HEK293 (cell line): ENCODE data around the gene MTRF1L.

Experiments
- CTCF ChIA-PET: fragments of 350-600 bp; formaldehyde crosslinking; extraction: SDS; loops from one replicate; lab custom pipeline; 2021; ENCODE audit warnings: antibody characterized with exemption; lab: Yijun Ruan, JAX
- POLR2A ChIA-PET: fragments of 300-600 bp; formaldehyde crosslinking; extraction: SDS; loops from one replicate; lab custom pipeline; 2020; ENCODE audit warnings: antibody characterized with exemption, inconsistent platforms; lab: Yijun Ruan, JAX
- H3K27ac ChIP-seq: fragments of 200-500 bp; sonication (Bioruptor generic); 2 replicates; pipeline ENCODE4 v1.5.1; 2014; ENCODE audit warnings: low read depth, low read length, control low read depth, inconsistent platforms; ENCODE audit errors: extremely low read depth
- H3K36me3 ChIP-seq, 2 experiments: fragments of 200-500 bp in 1 of 2; sonication (Bioruptor generic) in 1 of 2; 1 replicate in 1 of 2; 2 replicates in 1 of 2; pipeline ENCODE4 v1.5.1; 2014 to 2017; ENCODE audit warnings: inconsistent platforms in 2 of 2, low read length in 2 of 2; ENCODE audit not compliant: control insufficient read depth in 2 of 2, insufficient read depth in 1 of 2
- H3K4me1 ChIP-seq: fragments of 200-500 bp; sonication (Bioruptor generic); 2 replicates; pipeline ENCODE4 v1.5.1; 2014; ENCODE audit warnings: mild to moderate bottlenecking, low read length, inconsistent platforms; ENCODE audit not compliant: control insufficient read depth, insufficient read depth
- H3K4me3 ChIP-seq: 2 replicates; pipeline ENCODE4 v1.5.1; 2011; ENCODE audit warnings: low read depth, mild to moderate bottlenecking, control low read depth, low read length, moderate library complexity
- H3K9me3 ChIP-seq: fragments of 200-500 bp; sonication (Bioruptor generic); 2 replicates; pipeline ENCODE4 v1.5.1; 2014; ENCODE audit warnings: low read depth, low read length, inconsistent platforms; ENCODE audit not compliant: control insufficient read depth, insufficient read depth
- CTCF ChIP-seq: fragments of 450-650 bp; formaldehyde crosslinking; IDR thresholded peaks from 2 replicates; pipeline ENCODE4 v1.5.1; 2016; ENCODE audit warnings: missing biosample characterization, missing genetic modification characterization
- GLI2 ChIP-seq: fragments of 450-650 bp; formaldehyde crosslinking; IDR thresholded peaks from 2 replicates; pipeline ENCODE4; 2017; ENCODE audit warnings: missing biosample characterization, missing genetic modification characterization, low read depth, borderline replicate concordance
- HOXC10 ChIP-seq: sonication (generic); formaldehyde crosslinking; IDR thresholded peaks from 2 replicates; pipeline ENCODE4 v1.8.1; 2023; ENCODE audit warnings: mild to moderate bottlenecking, missing genetic modification reagents
- IKZF3 ChIP-seq: fragments of 450-650 bp; IDR thresholded peaks from 2 replicates; pipeline ENCODE4 v1.5.0; 2018; ENCODE audit warnings: missing biosample characterization, mild to moderate bottlenecking, missing genetic modification characterization, moderate library complexity
- PRDM1 ChIP-seq: fragments of 450-650 bp; formaldehyde crosslinking; IDR thresholded peaks from 2 replicates; pipeline ENCODE4; 2016; ENCODE audit warnings: missing biosample characterization, missing genetic modification characterization
- SCRT2 ChIP-seq: fragments of 450-650 bp; formaldehyde crosslinking; IDR thresholded peaks from 2 replicates; pipeline ENCODE4 v1.5.1; 2016; ENCODE audit warnings: missing biosample characterization, missing genetic modification characterization
- ZIC2 ChIP-seq: fragments of 450-650 bp; formaldehyde crosslinking; IDR thresholded peaks from 2 replicates; pipeline ENCODE4 v1.5.1; 2016; ENCODE audit warnings: missing biosample characterization, missing genetic modification characterization
- ZNF157 ChIP-seq: fragments of 450-650 bp; formaldehyde crosslinking; IDR thresholded peaks from 2 replicates; pipeline ENCODE4 v1.5.1; 2016; ENCODE audit warnings: missing biosample characterization, missing genetic modification characterization
- ZNF2 ChIP-seq: fragments of 450-650 bp; formaldehyde crosslinking; IDR thresholded peaks from 2 replicates; pipeline ENCODE4 v1.5.1; 2016; ENCODE audit warnings: missing biosample characterization, missing genetic modification characterization
- ZNF202 ChIP-seq: fragments of 450-650 bp; formaldehyde crosslinking; IDR thresholded peaks from 2 replicates; pipeline ENCODE4 v1.5.1; 2016; ENCODE audit warnings: missing biosample characterization, missing genetic modification characterization, borderline replicate concordance
- ZNF223 ChIP-seq: fragments of 450-650 bp; formaldehyde crosslinking; IDR thresholded peaks from 2 replicates; pipeline ENCODE4 v1.5.1; 2016; ENCODE audit warnings: missing biosample characterization, missing genetic modification characterization
- ZNF239 ChIP-seq: fragments of 450-650 bp; formaldehyde crosslinking; IDR thresholded peaks from 2 replicates; pipeline ENCODE4 v1.5.1; 2016; ENCODE audit warnings: missing biosample characterization, missing genetic modification characterization
- ZNF302 ChIP-seq: fragments of 450-650 bp; formaldehyde crosslinking; IDR thresholded peaks from 2 replicates; pipeline ENCODE4 v1.5.1; 2016; ENCODE audit warnings: missing biosample characterization, missing genetic modification characterization, low read depth
- ZNF391 ChIP-seq: fragments of 450-650 bp; formaldehyde crosslinking; IDR thresholded peaks from 2 replicates; pipeline ENCODE4 v1.5.1; 2016; ENCODE audit warnings: low read depth, missing biosample characterization, missing genetic modification characterization, borderline replicate concordance
- ZNF398 ChIP-seq: fragments of 450-650 bp; formaldehyde crosslinking; IDR thresholded peaks from 2 replicates; pipeline ENCODE4 v1.5.1; 2017; ENCODE audit warnings: missing biosample characterization, missing genetic modification characterization
- ZNF48 ChIP-seq: fragments of 450-650 bp; formaldehyde crosslinking; IDR thresholded peaks from 2 replicates; pipeline ENCODE4 v1.5.1; 2016; ENCODE audit warnings: missing biosample characterization, missing genetic modification characterization
- ZNF571 ChIP-seq: fragments of 450-650 bp; formaldehyde crosslinking; IDR thresholded peaks from 2 replicates; pipeline ENCODE4 v1.5.0; 2017; ENCODE audit warnings: missing biosample characterization, missing genetic modification characterization
- ZNF624 ChIP-seq: fragments of 450-650 bp; formaldehyde crosslinking; IDR thresholded peaks from 2 replicates; pipeline ENCODE4 v1.5.1; 2017; ENCODE audit warnings: missing biosample characterization, missing genetic modification characterization
- ZNF654 ChIP-seq: fragments of 450-650 bp; formaldehyde crosslinking; IDR thresholded peaks from 2 replicates; pipeline ENCODE4 v1.5.1; 2016; ENCODE audit warnings: low read depth, missing biosample characterization, missing genetic modification characterization

MTRF1L gene

GRCh38 chr6:152954443-152954842 lies 48.1 kb downstream of the MTRF1L start:
- Histone ChIP-seq H3K4me1 (no peaks in the 10 kb centered on the region), H3K27ac (no peak overlapping the region), H3K9me3 (no peaks in the 10 kb centered on the region), H3K4me3 (no peak overlapping the region), H3K36me3 (no peaks in the 10 kb centered on the region)
- CTCF ChIA-PET: interaction anchor here (0.6 to 2.2 kb wide), 28 partner anchors 9 to 1629 kb away, joined by 3 to 30 read pairs (median 4); no protein-coding TSS in a partner anchor
- TF ChIP-seq ZNF654 (tag by site-specific recombination) (peak; percentile 6; the same call in 1 of the 2 replicates), ZNF571 (tag by site-specific recombination) (no peak), ZNF202 (tag by site-specific recombination) (no peak)
- POLR2A ChIA-PET: interaction anchor here (1.1 kb wide), 1 partner anchor 29 kb away, joined by 8 read pairs; the partner anchor contains the start of gene FBXO5

GRCh38 chr6:152952866-152953509 lies 49.5 kb downstream of the MTRF1L start:
- TF ChIP-seq CTCF (tag by site-specific recombination) (peak; percentile 39; the same call in 1 of the 2 replicates), ZNF302 (tag by site-specific recombination) (no peak), ZNF239 (tag by site-specific recombination) (no peak), ZNF654 (tag by site-specific recombination) (peak; percentile 72), ZNF391 (tag by site-specific recombination) (no peak), SCRT2 (peak; percentile 83), ZNF2 (tag by site-specific recombination) (no peak)
- TF ChIP-seq, all 188 proteins: peak for 3
- H3K4me1 ChIP-seq: no peaks in the 10 kb centered on the region
- POLR2A ChIA-PET: no interaction called here
- no peaks in the 10 kb centered on the region for H3K9me3 ChIP-seq
- H3K27ac ChIP-seq: no peak overlapping the region
- no peak overlapping the region for H3K4me3 ChIP-seq
- H3K36me3 ChIP-seq: no peaks in the 10 kb centered on the region
- CTCF ChIA-PET: interaction anchor here (0.6 to 2.1 kb wide), 20 partner anchors 9 to 647 kb away, joined by 3 to 30 read pairs (median 5); no protein-coding TSS in a partner anchor

- Histone ChIP-seq H3K4me3 (no peak overlapping the region), H3K9me3 (no peaks in the 10 kb centered on the region), H3K27ac (no peak overlapping the region), H3K36me3 (no peaks in the 10 kb centered on the region), H3K4me1 (no peaks in the 10 kb centered on the region)
- POLR2A ChIA-PET: no interaction called here
- CTCF ChIA-PET: interaction anchor here (0.6 to 6.8 kb wide), 8 partner anchors 8 to 205 kb away, joined by 3 to 140 read pairs (median 4); no protein-coding TSS in a partner anchor
- TF ChIP-seq ZIC2 (tag by site-specific recombination): no peak
- no peak for TF ChIP-seq GLI2 (tag by site-specific recombination)
- no peak for TF ChIP-seq ZNF624 (tag by site-specific recombination)
- no peak for TF ChIP-seq ZNF223
- no peak for TF ChIP-seq HOXC10 (CRISPR knock-in tag)
- TF ChIP-seq ZNF398 (tag by site-specific recombination): no peak
- TF ChIP-seq PRDM1 (tag by site-specific recombination): no peak
- no peak for TF ChIP-seq IKZF3 (tag by site-specific recombination)
- no peak for TF ChIP-seq ZNF157 (tag by site-specific recombination)
- no peak for TF ChIP-seq ZNF48 (tag by site-specific recombination)
Measured at GRCh38 chr6:152952045-152952444, 50.5 kb downstream of the MTRF1L start.
